ENCODE data around the gene SNW1.
A peak's percentile ranks its signal among the peaks of the same experiment; 100 is the strongest.

GRCh38 chr14:77760381-77761204 lies at the start of gene SNW1:
- TF ChIP-seq BHLHE40 (IDR thresholded peaks at IDR 0.05; ENCODE audit: borderline replicate concordance) (no peak), FOXK2 (IDR thresholded peaks at IDR 0.05) (no peak), FOXA1 (IDR thresholded peaks at IDR 0.05) (no peak), SP1 (IDR thresholded peaks at IDR 0.05) (no peak), ELF4 (IDR thresholded peaks at IDR 0.05) (peak; percentile 29; the same call in 1 of the 2 replicates), FOXM1 (IDR thresholded peaks at IDR 0.05; ENCODE audit: borderline replicate concordance) (no peak), PKNOX1 (IDR thresholded peaks at IDR 0.05) (peak; percentile 84), NFRKB (IDR thresholded peaks at IDR 0.05) (no peak), SUZ12 (IDR thresholded peaks at IDR 0.05) (no peak), TARDBP (IDR thresholded peaks at IDR 0.05) (no peak), L3MBTL2 (conservative IDR thresholded peaks at IDR 0.05) (no peak), ZNF384 (IDR thresholded peaks at IDR 0.05) (no peak), HDGF (IDR thresholded peaks at IDR 0.05; ENCODE audit: borderline replicate concordance) (no peak), ARNT (IDR thresholded peaks at IDR 0.05) (no peak)
